Spleen (tissue), 7 donors: ENCODE measurements around the gene EID3.

Experiments used
- CTCF ChIP-seq, 11 experiments: fragments of 200-600 bp in 7 of 11; fragments of 450-650 bp in 4 of 11; sonication (generic) in 4 of 11; IDR thresholded peaks in 8 of 11; conservative IDR thresholded peaks in 3 of 11; 1 replicate in 7 of 11; 2 replicates in 4 of 11; pipeline versions ENCODE4 v1.4.0 to v1.8.0; 2016 to 2021; ENCODE audit warnings: antibody characterized with exemption in 11 of 11, inconsistent platforms in 4 of 11, mild to moderate bottlenecking in 1 of 11
- POLR2A ChIP-seq, 3 donors: fragments of 450-650 bp; IDR thresholded peaks; one replicate each; pipeline ENCODE4 v1.5.1; 2017; ENCODE audit warnings: antibody characterized with exemption in 3 of 3, mild to moderate bottlenecking in 1 of 3
- POLR2AphosphoS5 ChIP-seq, 3 donors: sonication (generic); formaldehyde crosslinking; IDR thresholded peaks; one replicate each; pipeline ENCODE4 v1.5.1; 2017; ENCODE audit warnings: antibody characterized with exemption in 3 of 3
- donor health status: DM: no; HTN: no; CAD: no; lungs with moderate emphysema.
- donor health status: DM: no; HTN: no; CAD: no.
- donor health status: DM: no; HTN: no; CAD: no.

GRCh38 chr12:104280717-104281458, 22.7 kb upstream of the EID3 start:
- no peak for TF ChIP-seq POLR2AphosphoS5 (IDR thresholded peaks at IDR 0.05)
- no peak for TF ChIP-seq CTCF (IDR thresholded peaks at IDR 0.05 in 8 of 11, conservative IDR thresholded peaks at IDR 0.05 in 3 of 11)
- no peak for TF ChIP-seq POLR2A (IDR thresholded peaks at IDR 0.05)
